HAP-1 (cell line): Measurements from ENCODE around the gene GRB2.
"Not testable (repeated sequence)": the region's sequence is repeated elsewhere in the genome, so short reads cannot be mapped to it uniquely, and the experiment has no call there.

Experiments
- DNase-seq, 2 experiments: peaks; one replicate each; pipeline ENCODE4 v3.0.0-alpha.2; 2016 to 2020; ENCODE audit warnings: low spot score in 2 of 2
- H3K27me3 ChIP-seq: fragments of 250-450 bp; sonication (Bioruptor Pico); 2 replicates; pipeline ENCODE4 v1.5.1; 2020; ENCODE audit warnings: low read depth, mild to moderate bottlenecking, moderate library complexity
- H3K36me3 ChIP-seq: fragments of 250-450 bp; sonication (Bioruptor Pico); replicated peaks from 2 replicates; pipeline ENCODE4 v1.5.1; 2020; ENCODE audit warnings: mild to moderate bottlenecking
- H3K4me1 ChIP-seq: fragments of 250-450 bp; sonication (Bioruptor Pico); 2 replicates; pipeline ENCODE4 v1.5.1; 2020; ENCODE audit warnings: mild to moderate bottlenecking
- H3K4me3 ChIP-seq: fragments of 250-450 bp; sonication (Bioruptor Pico); 2 replicates; pipeline ENCODE4 v1.5.1; 2020; ENCODE audit warnings: mild to moderate bottlenecking, moderate library complexity
- H3K9me3 ChIP-seq: fragments of 250-450 bp; sonication (Bioruptor Pico); 2 replicates; pipeline ENCODE4 v1.5.1; 2020; ENCODE audit warnings: mild to moderate bottlenecking, moderate library complexity
- in situ Hi-C: fragments of 300-500 bp; cut with MboI; formaldehyde crosslinking; loops from 3 replicates; pipeline ENCODE4 v1.14.3; 2020; ENCODE audit warnings: low sequenced_read_pairs, inconsistent platforms, mixed read lengths

The GRB2 gene

GRCh38 chr17:75307957-75308731 is 97.3 kb downstream of the GRB2 start:
- in situ Hi-C loops, result no loop called here
- Histone ChIP-seq H3K9me3 (no peaks in the 10 kb centered on the region), H3K4me3 (no peak overlapping the region), H3K36me3 (no peaks in the 10 kb centered on the region), H3K27me3 (no peaks in the 10 kb centered on the region), H3K4me1 (no peaks in the 10 kb centered on the region)
- no peak for DNase-seq

- Histone ChIP-seq H3K36me3 (no peaks in the 10 kb centered on the region), H3K27me3 (no peaks in the 10 kb centered on the region), H3K9me3 (no peaks in the 10 kb centered on the region), H3K4me3 (no peak overlapping the region), H3K4me1 (no peaks in the 10 kb centered on the region)
- no peak for DNase-seq
- in situ Hi-C loops, result no loop called here
These were observed 103.8 kb downstream of the GRB2 start for GRCh38 chr17:75301502-75302206.

- in situ Hi-C loops, result no loop called here
- H3K27me3 ChIP-seq, result no peaks in the 10 kb centered on the region
- H3K9me3 ChIP-seq, result no peaks in the 10 kb centered on the region
- no peak overlapping the region for H3K4me3 ChIP-seq
- no peaks in the 10 kb centered on the region for H3K36me3 ChIP-seq
- DNase-seq, result no peak
- no peaks in the 10 kb centered on the region for H3K4me1 ChIP-seq
These were observed 104.4 kb downstream of the GRB2 start for GRCh38 chr17:75301049-75301448.

GRCh38 chr17:75300280-75300679 is 105.2 kb downstream of the GRB2 start:
- no peak for DNase-seq
- no peaks in the 10 kb centered on the region for H3K36me3 ChIP-seq
- in situ Hi-C loops, result no loop called here
- H3K9me3 ChIP-seq, result no peaks in the 10 kb centered on the region
- no peak overlapping the region for H3K4me3 ChIP-seq
- no peaks in the 10 kb centered on the region for H3K4me1 ChIP-seq
- H3K27me3 ChIP-seq, result no peaks in the 10 kb centered on the region

GRCh38 chr17:75295201-75296158 is 110.0 kb downstream of the GRB2 start:
- DNase-seq, result no peak
- in situ Hi-C loops, result no loop called here
- H3K4me1 ChIP-seq, result no peaks in the 10 kb centered on the region
- H3K4me3 ChIP-seq, result no peak overlapping the region
- H3K36me3 ChIP-seq, result no peaks in the 10 kb centered on the region
- no peaks in the 10 kb centered on the region for H3K9me3 ChIP-seq
- H3K27me3 ChIP-seq, result no peaks in the 10 kb centered on the region

GRCh38 chr17:75292810-75293448 is 112.5 kb downstream of the GRB2 start:
- H3K4me1 ChIP-seq, H3K27me3 ChIP-seq, H3K4me3 ChIP-seq, in situ Hi-C loops, H3K9me3 ChIP-seq, H3K36me3 ChIP-seq, DNase-seq: not testable (repeated sequence)

GRCh38 chr17:75289832-75290337 is 115.6 kb downstream of the GRB2 start:
- peak overlapping the region; percentile 93 for H3K4me3 ChIP-seq
- no peaks in the 10 kb centered on the region for H3K27me3 ChIP-seq
- H3K36me3 ChIP-seq, result peaks cover 27% of the 10 kb centered on the region
- no peaks in the 10 kb centered on the region; the same call in 1 of the 2 replicates for H3K9me3 ChIP-seq
- peak in 1 of 2 experiments; percentile 49 for DNase-seq
- in situ Hi-C loops, result no loop called here
- peaks cover 11% of the 10 kb centered on the region for H3K4me1 ChIP-seq

- peak; percentile 98 to 99 for DNase-seq
- Histone ChIP-seq H3K27me3 (no peaks in the 10 kb centered on the region), H3K9me3 (no peaks in the 10 kb centered on the region; the same call in 1 of the 2 replicates), H3K4me3 (peak within 1 kb of the TSS; percentile 93), H3K36me3 (peaks cover 29% of the 10 kb centered on the region), H3K4me1 (peaks cover 11% of the 10 kb centered on the region)
- in situ Hi-C loops, result no loop called here
These were observed 116.2 kb downstream of the GRB2 start, which contains the start of gene SLC25A19 for GRCh38 chr17:75289115-75289831. SLC25A19 (minus strand) TSS chr17:75289433; CDS start chr17:75286764, 2,669 bp downstream.

GRCh38 chr17:75288770-75289114 is 116.7 kb downstream of the GRB2 start:
- H3K4me3 ChIP-seq, result peak overlapping the region; percentile 93
- peak; percentile 32 to 74 for DNase-seq
- peaks cover 29% of the 10 kb centered on the region for H3K36me3 ChIP-seq
- H3K9me3 ChIP-seq, result no peaks in the 10 kb centered on the region; the same call in 1 of the 2 replicates
- in situ Hi-C loops, result no loop called here
- peaks cover 11% of the 10 kb centered on the region for H3K4me1 ChIP-seq
- no peaks in the 10 kb centered on the region for H3K27me3 ChIP-seq

GRCh38 chr17:75288359-75288758 is 117.1 kb downstream of the GRB2 start:
- no peak for DNase-seq
- H3K36me3 ChIP-seq, result peaks cover 33% of the 10 kb centered on the region
- H3K27me3 ChIP-seq, result no peaks in the 10 kb centered on the region
- in situ Hi-C loops, result no loop called here
- H3K4me3 ChIP-seq, result peak overlapping the region; percentile 93
- H3K4me1 ChIP-seq, result peaks cover 11% of the 10 kb centered on the region
- H3K9me3 ChIP-seq, result no peaks in the 10 kb centered on the region; the same call in 1 of the 2 replicates

- Histone ChIP-seq H3K4me3 (no peak overlapping the region), H3K36me3 (peaks cover 42% of the 10 kb centered on the region), H3K4me1 (peaks cover 11% of the 10 kb centered on the region), H3K9me3 (no peaks in the 10 kb centered on the region; the same call in 1 of the 2 replicates), H3K27me3 (no peaks in the 10 kb centered on the region)
- DNase-seq, result no peak
- in situ Hi-C loops, result no loop called here
These were observed 118.3 kb downstream of the GRB2 start for GRCh38 chr17:75287221-75287620.

- Histone ChIP-seq H3K27me3 (no peaks in the 10 kb centered on the region), H3K4me3 (no peak overlapping the region), H3K4me1 (peaks cover 11% of the 10 kb centered on the region), H3K9me3 (no peaks in the 10 kb centered on the region; the same call in 1 of the 2 replicates), H3K36me3 (peaks cover 54% of the 10 kb centered on the region)
- DNase-seq, result no peak
- in situ Hi-C loops, result no loop called here
These were observed 120.4 kb downstream of the GRB2 start for GRCh38 chr17:75285123-75285522.
